Lung microvascular endothelial cell (primary cell): Measurements from ENCODE around the gene PLSCR2. TPM values are rescaled to one million over a fixed set of nuclear protein-coding genes. Genes with fewer than 3 reads are reported as not detected.
"Not testable (repeated sequence)": the region's sequence is repeated elsewhere in the genome, so short reads cannot be mapped to it uniquely, and the experiment has no call there.

Experiments
- DNase-seq, 2 donors: peaks; one replicate each; pipeline versions ENCODE4 v3.0.0 to v3.0.0-alpha.2; 2010; ENCODE audit warnings: low read depth in 2 of 2
- total RNA-seq: library from RNA; depleted of rRNA; stranded (reverse); fragments of >200 nt; gene quantifications from 2 replicates; pipeline ENCODE4 v1.2.1, GENCODE V29; 2014

Gene PLSCR2
- total RNA-seq, 1 donor from 2014 or later: not detected

- DNase-seq: no peak
These were observed 21.9 kb upstream of the PLSCR2 start for GRCh38 chr3:146491303-146491702.

GRCh38 chr3:146485297-146485696, 15.9 kb upstream of the PLSCR2 start:
- DNase-seq: no peak

- no peak for DNase-seq
These were observed 6.9 kb upstream of the PLSCR2 start for GRCh38 chr3:146476094-146476740.

- not testable (repeated sequence) for DNase-seq
These were observed 5.6 kb upstream of the PLSCR2 start for GRCh38 chr3:146474976-146475375.

- DNase-seq: no peak
These were observed 4.4 kb upstream of the PLSCR2 start for GRCh38 chr3:146473726-146474125.

GRCh38 chr3:146472611-146473010, 3.2 kb upstream of the PLSCR2 start:
- DNase-seq: no peak

- DNase-seq: no peak
These were observed 1.7 kb upstream of the PLSCR2 start for GRCh38 chr3:146471012-146471411.

GRCh38 chr3:146470425-146470990, 1.1 kb upstream of the PLSCR2 start:
- no peak for DNase-seq

- peak in 1 of 2 donors; percentile 13 for DNase-seq
These were observed 651 bp downstream of the PLSCR2 start for GRCh38 chr3:146468671-146469149.

- peak in 1 of 2 donors; percentile 23 for DNase-seq
These were observed 1.1 kb downstream of the PLSCR2 start for GRCh38 chr3:146468234-146468633.

- DNase-seq: no peak
These were observed 2.8 kb downstream of the PLSCR2 start for GRCh38 chr3:146466604-146467003.

GRCh38 chr3:146465693-146466465, 3.5 kb downstream of the PLSCR2 start:
- no peak for DNase-seq

- no peak for DNase-seq
These were observed 4.6 kb downstream of the PLSCR2 start for GRCh38 chr3:146464783-146465182.

GRCh38 chr3:146464005-146464595, 5.3 kb downstream of the PLSCR2 start:
- DNase-seq: no peak

- no peak for DNase-seq
These were observed 14.6 kb downstream of the PLSCR2 start for GRCh38 chr3:146454796-146455195.

GRCh38 chr3:146449613-146450012, 19.7 kb downstream of the PLSCR2 start:
- DNase-seq: no peak

GRCh38 chr3:146449076-146449475, 20.3 kb downstream of the PLSCR2 start:
- no peak for DNase-seq

- DNase-seq: no peak
These were observed 23.3 kb downstream of the PLSCR2 start for GRCh38 chr3:146446026-146446425.

GRCh38 chr3:146440310-146440709, 29.1 kb downstream of the PLSCR2 start:
- not testable (repeated sequence) for DNase-seq

- no peak for DNase-seq
These were observed 37.3 kb downstream of the PLSCR2 start for GRCh38 chr3:146432066-146432465.

GRCh38 chr3:146431240-146431639, 38.1 kb downstream of the PLSCR2 start:
- no peak for DNase-seq

GRCh38 chr3:146425341-146425740, 44.0 kb downstream of the PLSCR2 start:
- no peak for DNase-seq
